HG02588 (cell line): Measurements from ENCODE around the gene ZBTB16.

Experiments used
- ATAC-seq: cut with Tn5 transposase; IDR thresholded peaks from one replicate; pipeline ENCODE4 v1.9.1; 2021; ENCODE audit warnings: mild to moderate bottlenecking, moderate library complexity; ENCODE audit not compliant: unreplicated experiment

The ZBTB16 gene

GRCh38 chr11:114273890-114274635 lies 214.6 kb downstream of the ZBTB16 start:
- no peak for ATAC-seq

- ATAC-seq = no peak
These were observed 215.1 kb downstream of the ZBTB16 start for GRCh38 chr11:114274637-114275036.

- no peak for ATAC-seq
These were observed 215.8 kb downstream of the ZBTB16 start for GRCh38 chr11:114275280-114275679.

- ATAC-seq = no peak
These were observed 216.6 kb downstream of the ZBTB16 start for GRCh38 chr11:114276077-114276476.

- ATAC-seq = no peak
These were observed 218.3 kb downstream of the ZBTB16 start for GRCh38 chr11:114277637-114278341.

- ATAC-seq = no peak
These were observed 219.0 kb downstream of the ZBTB16 start for GRCh38 chr11:114278342-114279065.

GRCh38 chr11:114279792-114280546 lies 220.5 kb downstream of the ZBTB16 start:
- no peak for ATAC-seq

GRCh38 chr11:114280696-114281095 lies 221.2 kb downstream of the ZBTB16 start:
- no peak for ATAC-seq

- ATAC-seq = no peak
These were observed 222.0 kb downstream of the ZBTB16 start for GRCh38 chr11:114281388-114281956.

- no peak for ATAC-seq
These were observed 223.0 kb downstream of the ZBTB16 start for GRCh38 chr11:114282488-114282887.

GRCh38 chr11:114283422-114283821 lies 223.9 kb downstream of the ZBTB16 start:
- no peak for ATAC-seq

- no peak for ATAC-seq
These were observed 224.5 kb downstream of the ZBTB16 start for GRCh38 chr11:114284021-114284420.

- ATAC-seq = no peak
These were observed 225.4 kb downstream of the ZBTB16 start for GRCh38 chr11:114284914-114285313.

GRCh38 chr11:114285599-114285998 lies 226.1 kb downstream of the ZBTB16 start:
- ATAC-seq = no peak

GRCh38 chr11:114286229-114286628 lies 226.7 kb downstream of the ZBTB16 start:
- no peak for ATAC-seq

- no peak for ATAC-seq
These were observed 227.6 kb downstream of the ZBTB16 start for GRCh38 chr11:114287154-114287553.

GRCh38 chr11:114288136-114288535 lies 228.6 kb downstream of the ZBTB16 start:
- ATAC-seq = no peak

GRCh38 chr11:114289779-114290178 lies 230.3 kb downstream of the ZBTB16 start:
- ATAC-seq = no peak

GRCh38 chr11:114290503-114291235 lies 231.2 kb downstream of the ZBTB16 start:
- ATAC-seq = no peak

- no peak for ATAC-seq
These were observed 231.9 kb downstream of the ZBTB16 start for GRCh38 chr11:114291381-114291780.
